GM19463 (cell line): ENCODE results near the gene MED1.

ENCODE experiments used
- ATAC-seq: cut with Tn5 transposase; IDR thresholded peaks from one replicate; pipeline ENCODE4 v1.9.1; 2021; ENCODE audit warnings: mild to moderate bottlenecking, moderate library complexity; ENCODE audit not compliant: unreplicated experiment

Gene MED1

GRCh38 chr17:39364236-39365025, 86.6 kb downstream of the MED1 start:
- ATAC-seq, result no peak

DNA sequence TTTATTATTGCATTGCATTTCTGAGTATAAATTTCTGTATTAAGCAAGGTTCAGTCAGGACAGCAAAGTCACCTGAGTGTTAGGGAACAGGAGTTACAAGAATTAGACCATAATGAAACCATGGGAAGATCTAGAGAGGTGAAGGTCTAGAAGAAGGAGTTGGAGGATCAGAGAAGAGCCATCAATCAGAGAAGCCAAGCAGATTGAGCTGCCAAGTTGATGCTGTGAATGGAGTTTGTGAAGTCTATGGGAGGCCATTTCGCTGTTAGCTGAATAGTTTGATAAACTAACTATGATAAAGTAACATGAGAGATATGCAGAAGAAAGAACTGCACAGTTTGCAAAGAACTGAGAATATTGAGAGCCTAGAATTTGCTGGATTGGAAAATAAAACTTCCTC, 90.0 kb downstream of the MED1 start:
- ATAC-seq, result no peak

GRCh38 chr17:39360537-39360936, 90.5 kb downstream of the MED1 start:
- ATAC-seq, result no peak

DNA sequence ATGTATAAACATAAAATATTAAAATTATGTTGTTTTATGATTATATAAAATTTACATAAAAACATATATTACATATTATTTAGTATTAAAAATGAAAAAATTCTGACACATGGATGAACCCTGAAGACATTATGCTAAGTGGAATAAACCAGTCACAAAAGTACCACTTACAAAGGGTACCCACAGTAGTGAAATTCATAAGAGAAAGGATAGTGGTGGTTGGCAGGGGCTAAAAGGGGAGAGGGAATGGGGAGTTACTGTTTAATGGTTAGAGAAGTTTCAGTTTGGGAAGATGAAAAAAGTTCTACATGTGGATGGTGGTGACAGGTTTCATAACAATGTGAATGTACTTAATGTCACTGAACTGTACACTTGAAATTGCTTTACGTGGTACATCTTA, 91.1 kb downstream of the MED1 start:
- no peak for ATAC-seq

DNA sequence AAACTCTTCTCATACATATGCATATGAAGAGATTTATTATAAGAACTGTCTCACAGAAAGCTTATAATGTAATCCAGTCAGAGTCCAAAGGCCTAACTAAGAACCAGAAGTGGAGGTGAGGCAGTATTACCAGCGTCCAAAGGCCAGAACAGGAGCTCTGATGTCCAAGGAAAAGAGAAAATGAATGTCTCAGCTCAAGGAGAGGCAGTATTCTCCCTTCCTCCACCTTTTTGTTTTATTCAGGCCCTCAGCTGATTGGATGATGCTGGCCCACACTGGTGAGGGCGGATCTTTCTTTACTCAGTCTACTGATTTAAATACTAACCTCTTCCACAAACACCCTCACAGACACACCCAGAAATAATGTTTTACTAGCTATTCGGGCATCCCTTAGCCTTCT, 93.1 kb downstream of the MED1 start:
- ATAC-seq, result no peak

DNA sequence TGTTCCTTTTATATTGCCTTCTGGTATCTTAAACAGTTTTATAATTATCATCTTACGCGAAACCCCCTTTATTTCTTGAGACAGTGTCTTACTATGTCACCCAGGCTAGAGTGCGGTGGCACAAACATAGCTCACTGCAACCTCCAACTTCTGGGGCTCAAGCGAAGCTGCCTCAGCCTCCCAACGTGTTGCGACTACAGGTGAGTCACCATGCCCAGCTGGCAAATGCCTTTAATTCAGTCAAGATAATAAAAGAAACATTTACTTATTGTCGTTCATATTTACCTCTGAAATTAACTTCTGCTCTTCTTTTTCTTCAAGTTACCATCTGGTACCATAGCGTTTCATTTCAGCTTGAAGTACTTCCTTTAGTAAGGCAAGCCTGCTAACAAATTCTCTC, 93.6 kb downstream of the MED1 start:
- ATAC-seq, result no peak
